C4-2B (cell line): ENCODE data around the gene PIK3AP1.

ENCODE experiments used
- ZFX ChIP-seq: fragments of 450-650 bp; IDR thresholded peaks from 2 replicates; pipeline ENCODE4 v1.6.1; 2017
- TF ChIP-seq, protein P1 (sequence below): fragments of 450-650 bp; conservative IDR thresholded peaks from 2 replicates; pipeline ENCODE4 v1.5.1; 2017; ENCODE audit warnings: mild to moderate bottlenecking

DNA sequence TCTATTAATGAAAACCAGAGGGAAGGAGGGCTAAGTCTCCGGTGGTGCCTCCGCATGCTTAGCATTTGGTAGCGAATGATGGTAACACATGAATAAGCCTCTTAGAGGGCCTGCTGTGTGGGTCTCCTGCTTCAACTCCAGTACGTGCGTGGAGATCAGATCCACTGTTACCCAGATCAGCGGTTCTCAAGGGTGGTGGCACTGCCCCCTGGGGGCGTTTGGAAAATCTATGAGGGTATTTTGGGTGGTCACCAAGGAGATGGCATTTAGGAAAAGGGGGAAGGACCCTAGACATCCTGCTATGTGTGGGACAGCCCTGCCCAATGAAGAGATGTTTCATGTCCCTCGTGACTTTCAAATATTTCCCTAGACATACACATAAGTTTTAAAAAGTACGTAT is 76.4 kb downstream of the PIK3AP1 start:
- TF ChIP-seq, protein P1, sequence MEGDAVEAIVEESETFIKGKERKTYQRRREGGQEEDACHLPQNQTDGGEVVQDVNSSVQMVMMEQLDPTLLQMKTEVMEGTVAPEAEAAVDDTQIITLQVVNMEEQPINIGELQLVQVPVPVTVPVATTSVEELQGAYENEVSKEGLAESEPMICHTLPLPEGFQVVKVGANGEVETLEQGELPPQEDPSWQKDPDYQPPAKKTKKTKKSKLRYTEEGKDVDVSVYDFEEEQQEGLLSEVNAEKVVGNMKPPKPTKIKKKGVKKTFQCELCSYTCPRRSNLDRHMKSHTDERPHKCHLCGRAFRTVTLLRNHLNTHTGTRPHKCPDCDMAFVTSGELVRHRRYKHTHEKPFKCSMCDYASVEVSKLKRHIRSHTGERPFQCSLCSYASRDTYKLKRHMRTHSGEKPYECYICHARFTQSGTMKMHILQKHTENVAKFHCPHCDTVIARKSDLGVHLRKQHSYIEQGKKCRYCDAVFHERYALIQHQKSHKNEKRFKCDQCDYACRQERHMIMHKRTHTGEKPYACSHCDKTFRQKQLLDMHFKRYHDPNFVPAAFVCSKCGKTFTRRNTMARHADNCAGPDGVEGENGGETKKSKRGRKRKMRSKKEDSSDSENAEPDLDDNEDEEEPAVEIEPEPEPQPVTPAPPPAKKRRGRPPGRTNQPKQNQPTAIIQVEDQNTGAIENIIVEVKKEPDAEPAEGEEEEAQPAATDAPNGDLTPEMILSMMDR: no peak
- no peak for TF ChIP-seq ZFX
